Progenitor cell of endocrine pancreas (in vitro differentiated cells): Measurements from ENCODE around the gene DNAJB1. TPM values are rescaled to one million over a fixed set of nuclear protein-coding genes. Genes with fewer than 3 reads are reported as not detected.

Source experiments
- DNase-seq: peaks from one replicate; pipeline ENCODE4 v3.0.0; 2021; ENCODE audit warnings: low spot score; ENCODE audit not compliant: unreplicated experiment
- H3K27ac Mint-ChIP-seq: 2 replicates; pipeline ENCODE4 v1.8.0; 2021; ENCODE audit warnings: mild to moderate bottlenecking, moderate library complexity, mixed read lengths
- H3K27me3 Mint-ChIP-seq: 2 replicates; pipeline ENCODE4 v1.8.0; 2021; ENCODE audit warnings: mixed read lengths
- H3K36me3 Mint-ChIP-seq: 2 replicates; pipeline ENCODE4 v1.8.0; 2022; ENCODE audit warnings: mixed read lengths; ENCODE audit not compliant: insufficient read depth
- H3K4me1 Mint-ChIP-seq: 2 replicates; pipeline ENCODE4 v1.8.0; 2021; ENCODE audit warnings: low read depth, mixed read lengths
- H3K4me3 Mint-ChIP-seq: 2 replicates; pipeline ENCODE4 v1.8.0; 2021; ENCODE audit warnings: low read depth, mild to moderate bottlenecking, moderate library complexity, mixed read lengths
- H3K9me3 Mint-ChIP-seq: 2 replicates; pipeline ENCODE4 v1.8.0; 2021; ENCODE audit warnings: low read depth, mixed read lengths
- total RNA-seq: library from RNA; stranded (reverse); gene quantifications from 2 replicates; pipeline ENCODE4 v1.2.1, GENCODE V29; 2021
- TF ChIP-seq, protein P1 (sequence below): fragments of 200-600 bp; sonication (generic); IDR thresholded peaks from one replicate; pipeline ENCODE4 v1.5.0; 2021; ENCODE audit warnings: antibody characterized with exemption, mild to moderate bottlenecking; ENCODE audit not compliant: unreplicated experiment

Gene DNAJB1
- total RNA-seq, 1 donor from 2014 or later = 97.0 TPM

DNA sequence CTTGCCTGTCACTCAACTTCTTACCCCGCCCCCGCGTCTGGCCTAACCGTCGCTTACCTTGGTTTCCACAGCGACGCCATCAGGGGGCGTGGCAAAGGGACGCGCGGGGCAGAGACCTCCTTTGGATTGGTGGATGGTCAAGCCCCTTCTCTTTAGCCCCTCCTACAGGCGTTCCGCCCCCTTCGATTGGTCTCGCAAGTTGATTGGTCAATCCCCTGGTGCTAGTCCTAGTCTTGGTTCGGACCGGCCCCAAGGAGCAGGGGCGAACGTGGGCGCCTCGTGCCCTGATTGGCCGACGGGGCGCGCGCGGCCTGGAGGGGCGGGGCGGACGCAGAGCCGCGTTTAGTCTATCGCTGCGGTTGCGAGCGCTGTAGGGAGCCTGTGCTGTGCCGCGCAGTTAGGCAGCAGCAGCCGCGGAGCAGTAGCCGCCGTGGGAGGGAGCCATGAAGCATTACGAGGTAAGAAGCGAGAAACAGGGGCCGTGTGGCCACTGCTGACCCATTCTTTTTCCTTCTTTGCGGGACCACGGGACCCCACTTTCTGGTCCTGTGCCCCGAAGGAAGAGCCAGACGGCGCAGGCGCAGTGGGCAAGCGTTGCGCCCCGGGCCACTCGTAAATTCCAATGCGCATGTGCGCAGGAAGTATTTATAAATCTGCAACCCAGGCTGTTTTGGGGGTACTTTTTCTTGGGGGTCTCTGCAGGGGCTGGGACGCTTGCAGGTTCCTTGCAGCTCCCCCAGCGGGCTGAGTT lies 11.2 kb upstream of the DNAJB1 start, which contains the start of gene TECR:
TSS of gene TECR (plus strand) at position 341 of the 751 bp plus-strand sequence. CDS start at position 444, 103 bp downstream.
- DNase-seq = peak; percentile 100
- H3K27me3 Mint-ChIP-seq = no peaks in the 10 kb centered on the region
- H3K36me3 Mint-ChIP-seq = peaks cover 3% of the 10 kb centered on the region
- no peaks in the 10 kb centered on the region for H3K9me3 Mint-ChIP-seq
- TF ChIP-seq, protein P1, sequence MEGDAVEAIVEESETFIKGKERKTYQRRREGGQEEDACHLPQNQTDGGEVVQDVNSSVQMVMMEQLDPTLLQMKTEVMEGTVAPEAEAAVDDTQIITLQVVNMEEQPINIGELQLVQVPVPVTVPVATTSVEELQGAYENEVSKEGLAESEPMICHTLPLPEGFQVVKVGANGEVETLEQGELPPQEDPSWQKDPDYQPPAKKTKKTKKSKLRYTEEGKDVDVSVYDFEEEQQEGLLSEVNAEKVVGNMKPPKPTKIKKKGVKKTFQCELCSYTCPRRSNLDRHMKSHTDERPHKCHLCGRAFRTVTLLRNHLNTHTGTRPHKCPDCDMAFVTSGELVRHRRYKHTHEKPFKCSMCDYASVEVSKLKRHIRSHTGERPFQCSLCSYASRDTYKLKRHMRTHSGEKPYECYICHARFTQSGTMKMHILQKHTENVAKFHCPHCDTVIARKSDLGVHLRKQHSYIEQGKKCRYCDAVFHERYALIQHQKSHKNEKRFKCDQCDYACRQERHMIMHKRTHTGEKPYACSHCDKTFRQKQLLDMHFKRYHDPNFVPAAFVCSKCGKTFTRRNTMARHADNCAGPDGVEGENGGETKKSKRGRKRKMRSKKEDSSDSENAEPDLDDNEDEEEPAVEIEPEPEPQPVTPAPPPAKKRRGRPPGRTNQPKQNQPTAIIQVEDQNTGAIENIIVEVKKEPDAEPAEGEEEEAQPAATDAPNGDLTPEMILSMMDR = no peak
- H3K4me3 Mint-ChIP-seq = peak within 1 kb of the TSS; percentile 94
- peak within 1 kb of the TSS; percentile 98 for H3K27ac Mint-ChIP-seq
- peaks cover 14% of the 10 kb centered on the region for H3K4me1 Mint-ChIP-seq

DNA sequence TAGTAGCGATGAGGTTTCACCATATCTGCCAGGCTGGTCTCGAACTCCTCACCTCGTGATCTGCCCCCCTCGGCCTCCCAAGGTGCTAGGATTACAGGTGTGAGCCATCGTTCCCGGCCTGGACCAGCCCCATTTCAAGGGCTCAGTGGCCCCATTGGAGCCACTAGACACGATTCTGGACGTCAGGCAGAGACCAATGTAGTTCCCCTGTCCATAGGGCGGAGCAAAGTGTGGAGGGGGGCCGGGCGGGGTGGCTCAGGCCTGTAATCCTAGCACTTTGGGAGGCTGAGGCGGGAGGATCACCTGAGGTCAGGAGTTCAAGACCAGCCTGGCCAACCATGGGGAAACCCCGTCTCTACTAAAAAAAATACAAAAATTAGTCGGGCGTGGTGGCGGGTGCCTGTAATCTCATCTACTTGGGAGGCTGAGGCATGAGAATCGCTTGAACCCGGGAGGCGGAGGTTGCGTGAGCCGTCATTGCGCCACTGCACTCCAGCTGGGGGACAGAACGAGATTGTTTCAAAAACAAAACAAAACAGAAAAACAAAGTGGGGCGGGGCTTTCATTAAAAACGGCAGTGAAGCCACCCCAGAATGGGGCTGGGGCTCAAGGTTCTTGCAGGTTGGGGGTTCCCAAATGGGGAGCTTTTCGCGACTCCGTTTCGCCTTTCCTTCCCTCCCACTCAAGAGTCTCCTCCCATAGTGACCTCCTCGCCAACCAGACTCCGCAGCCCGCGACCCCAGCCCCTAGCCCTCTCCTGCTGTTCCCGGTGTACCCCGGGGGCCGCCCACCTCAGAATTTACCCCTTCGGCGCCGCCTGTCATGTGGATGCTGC lies 10.4 kb upstream of the DNAJB1 start:
- H3K36me3 Mint-ChIP-seq = peaks cover 3% of the 10 kb centered on the region
- H3K27ac Mint-ChIP-seq = peak overlapping the region; percentile 93
- peak overlapping the region; percentile 94 for H3K4me3 Mint-ChIP-seq
- peaks cover 14% of the 10 kb centered on the region for H3K4me1 Mint-ChIP-seq
- no peaks in the 10 kb centered on the region for H3K27me3 Mint-ChIP-seq
- TF ChIP-seq, protein P1 = no peak
- no peaks in the 10 kb centered on the region for H3K9me3 Mint-ChIP-seq
- DNase-seq = no peak

DNA sequence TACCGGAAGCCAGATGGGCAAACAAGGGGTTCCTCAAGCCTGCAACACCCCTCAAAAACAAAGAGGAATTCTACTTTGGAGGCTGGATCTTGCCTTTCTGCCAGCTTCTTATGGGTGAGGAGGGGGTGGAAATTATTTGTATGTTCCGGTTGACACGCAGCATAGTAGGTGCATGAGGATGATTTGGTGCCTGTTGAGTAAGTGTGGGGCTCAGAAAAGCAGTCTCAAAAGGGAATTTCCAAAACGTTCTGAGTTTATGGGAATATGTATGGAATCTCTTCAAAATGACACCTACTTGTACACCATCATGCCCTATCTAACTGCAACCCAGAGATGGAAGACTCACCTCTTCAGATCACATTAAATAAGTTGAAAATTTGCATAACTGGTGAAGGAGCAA lies 8.2 kb upstream of the DNAJB1 start:
- no peak overlapping the region for H3K4me3 Mint-ChIP-seq
- TF ChIP-seq, protein P1 = no peak
- peaks cover 18% of the 10 kb centered on the region for H3K4me1 Mint-ChIP-seq
- no peaks in the 10 kb centered on the region for H3K9me3 Mint-ChIP-seq
- no peaks in the 10 kb centered on the region for H3K27me3 Mint-ChIP-seq
- no peak overlapping the region for H3K27ac Mint-ChIP-seq
- no peaks in the 10 kb centered on the region for H3K36me3 Mint-ChIP-seq
- DNase-seq = no peak

DNA sequence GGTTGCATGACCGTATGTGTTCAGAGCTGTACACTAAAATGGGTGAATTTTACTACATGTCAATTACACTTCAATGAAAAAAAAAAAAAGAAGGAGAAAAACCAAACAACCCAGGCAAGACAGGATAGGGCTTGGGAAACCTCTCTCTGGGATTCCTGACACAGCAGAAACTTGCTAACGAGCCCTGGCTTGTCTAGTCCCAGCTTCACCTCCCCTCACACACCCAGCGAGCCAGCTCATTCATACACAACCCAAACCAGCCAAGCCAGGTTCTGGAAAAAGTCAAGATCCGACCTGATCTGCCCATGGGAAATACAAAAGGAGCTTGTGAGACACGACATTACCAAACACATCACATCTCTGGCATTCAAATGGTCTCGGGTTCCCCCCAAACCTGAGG lies 7.5 kb upstream of the DNAJB1 start:
- no peaks in the 10 kb centered on the region for H3K36me3 Mint-ChIP-seq
- H3K9me3 Mint-ChIP-seq = no peaks in the 10 kb centered on the region
- TF ChIP-seq, protein P1 = no peak
- no peak overlapping the region for H3K4me3 Mint-ChIP-seq
- no peak for DNase-seq
- no peaks in the 10 kb centered on the region for H3K27me3 Mint-ChIP-seq
- peaks cover 17% of the 10 kb centered on the region for H3K4me1 Mint-ChIP-seq
- H3K27ac Mint-ChIP-seq = no peak overlapping the region

DNA sequence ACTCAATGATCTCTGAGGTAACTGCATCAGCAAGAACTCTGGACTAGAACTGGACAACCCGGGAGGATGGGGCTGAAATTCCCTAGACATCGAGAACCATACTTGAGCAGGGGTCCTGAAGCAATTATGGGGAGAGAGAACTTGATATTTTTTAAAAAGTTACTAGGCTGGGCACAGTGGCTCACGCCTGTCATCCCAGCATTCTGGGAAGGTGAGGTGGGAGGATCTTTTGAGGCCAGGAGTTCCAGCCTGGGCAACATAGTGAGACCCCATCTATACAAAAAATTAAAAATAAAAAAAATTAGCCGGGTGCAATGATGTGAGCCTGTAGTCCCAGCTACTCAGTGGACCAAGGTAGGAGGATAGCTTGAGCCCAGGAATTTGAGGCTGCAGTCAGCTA lies 2.3 kb upstream of the DNAJB1 start:
- no peak for DNase-seq
- no peaks in the 10 kb centered on the region for H3K27me3 Mint-ChIP-seq
- H3K27ac Mint-ChIP-seq = peak overlapping the region; percentile 56
- peaks cover 8% of the 10 kb centered on the region for H3K36me3 Mint-ChIP-seq
- TF ChIP-seq, protein P1 = no peak
- peaks cover 25% of the 10 kb centered on the region for H3K4me1 Mint-ChIP-seq
- H3K4me3 Mint-ChIP-seq = no peak overlapping the region
- no peaks in the 10 kb centered on the region for H3K9me3 Mint-ChIP-seq
